Head of caudate nucleus (tissue), 42 donors: Measurements from ENCODE around the gene NELFB.

Experiments
- DNase-seq, 42 donors: peaks; one replicate each; pipeline versions ENCODE4 v3.0.0 to v3.0.0-alpha.2; 2020 to 2021; ENCODE audit warnings: mixed read lengths in 7 of 42
- intact Hi-C: fragments of 100-400 bp; cut with DNase I; formaldehyde crosslinking; loops from one replicate; pipeline ENCODE4 v1.15.0; 2022

The NELFB gene

GRCh38 chr9:137295238-137295811 is 40.2 kb downstream of the NELFB start:
- peak in 5 of 42 donors; percentile 31 to 63 (median 59) for DNase-seq
- intact Hi-C loops = loop anchor here (10.0 kb wide), 1 partner anchor 229 kb away; no protein-coding TSS in a partner anchor

DNA sequence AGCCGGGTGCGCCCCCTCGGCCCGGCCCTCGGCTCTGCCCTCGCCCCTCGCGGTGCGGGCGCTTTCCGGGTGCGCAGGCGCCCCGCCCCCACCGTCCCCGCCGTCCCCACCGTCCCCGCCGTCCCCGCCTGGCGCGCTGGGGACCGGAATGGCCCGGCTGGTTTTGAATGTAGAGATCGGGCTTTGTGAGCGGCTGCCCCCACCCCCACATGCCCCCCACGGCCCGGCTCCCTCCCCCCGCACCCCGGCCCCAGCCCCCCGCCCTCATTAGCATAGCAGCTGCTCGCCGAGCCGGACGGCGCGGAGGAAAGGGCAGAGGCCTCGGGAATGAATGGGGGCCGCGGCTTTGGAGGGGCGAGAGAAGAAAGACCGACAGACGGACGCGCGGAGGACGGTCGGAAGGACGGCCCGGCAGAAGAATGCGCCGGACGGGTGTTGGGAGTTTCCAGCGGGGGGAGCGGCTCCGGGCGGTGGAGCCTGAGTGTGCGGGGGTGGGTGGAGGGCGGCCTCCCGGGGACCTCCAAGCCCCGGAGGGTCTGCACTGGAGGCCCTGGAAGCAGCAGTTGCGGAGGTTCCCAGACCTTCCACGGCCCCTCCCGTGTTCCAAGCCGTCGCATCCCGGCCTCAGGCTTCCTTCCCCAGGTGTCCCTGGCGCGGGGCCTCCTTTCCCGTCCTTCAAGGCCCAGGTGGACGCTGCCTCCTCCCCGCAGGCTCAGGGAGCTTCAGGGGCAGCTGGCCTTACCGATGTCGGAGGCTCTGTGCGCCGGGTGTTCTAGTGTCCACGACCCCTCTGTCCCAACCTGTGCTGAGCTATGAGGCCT is 40.9 kb downstream of the NELFB start:
- peak in 1 of 42 donors; percentile 13 for DNase-seq
- intact Hi-C loops = loop anchor here (10.0 kb wide), 1 partner anchor 229 kb away; no protein-coding TSS in a partner anchor

GRCh38 chr9:137296670-137297664 is 41.8 kb downstream of the NELFB start:
- DNase-seq = peak in 2 of 42 donors; percentile 15 to 50
- intact Hi-C loops = loop anchor here (10.0 kb wide), 1 partner anchor 228 kb away; no protein-coding TSS in a partner anchor

DNA sequence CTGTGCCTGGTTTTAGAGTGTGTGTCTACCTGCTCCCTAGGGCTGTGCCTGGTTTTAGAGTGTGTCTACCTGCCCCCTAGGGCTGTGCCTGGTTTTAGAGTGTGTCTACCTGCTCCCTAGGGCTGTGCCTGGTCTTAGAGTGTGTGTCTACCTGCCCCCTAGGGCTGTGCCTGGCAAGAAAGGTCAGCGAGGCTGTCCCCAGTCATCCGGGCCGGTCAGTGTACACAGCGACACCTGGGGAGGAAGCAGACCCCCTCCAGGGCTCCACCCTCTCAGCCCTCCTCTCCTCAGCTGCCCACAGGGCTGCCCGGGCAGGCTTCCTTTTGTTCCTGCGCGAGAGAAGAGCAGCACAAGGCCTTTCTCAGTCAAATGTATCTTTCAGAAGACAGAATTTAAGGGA is 42.8 kb downstream of the NELFB start:
- DNase-seq = no peak
- intact Hi-C loops = loop anchor here (10.0 kb wide), 1 partner anchor 227 kb away; no protein-coding TSS in a partner anchor

DNA sequence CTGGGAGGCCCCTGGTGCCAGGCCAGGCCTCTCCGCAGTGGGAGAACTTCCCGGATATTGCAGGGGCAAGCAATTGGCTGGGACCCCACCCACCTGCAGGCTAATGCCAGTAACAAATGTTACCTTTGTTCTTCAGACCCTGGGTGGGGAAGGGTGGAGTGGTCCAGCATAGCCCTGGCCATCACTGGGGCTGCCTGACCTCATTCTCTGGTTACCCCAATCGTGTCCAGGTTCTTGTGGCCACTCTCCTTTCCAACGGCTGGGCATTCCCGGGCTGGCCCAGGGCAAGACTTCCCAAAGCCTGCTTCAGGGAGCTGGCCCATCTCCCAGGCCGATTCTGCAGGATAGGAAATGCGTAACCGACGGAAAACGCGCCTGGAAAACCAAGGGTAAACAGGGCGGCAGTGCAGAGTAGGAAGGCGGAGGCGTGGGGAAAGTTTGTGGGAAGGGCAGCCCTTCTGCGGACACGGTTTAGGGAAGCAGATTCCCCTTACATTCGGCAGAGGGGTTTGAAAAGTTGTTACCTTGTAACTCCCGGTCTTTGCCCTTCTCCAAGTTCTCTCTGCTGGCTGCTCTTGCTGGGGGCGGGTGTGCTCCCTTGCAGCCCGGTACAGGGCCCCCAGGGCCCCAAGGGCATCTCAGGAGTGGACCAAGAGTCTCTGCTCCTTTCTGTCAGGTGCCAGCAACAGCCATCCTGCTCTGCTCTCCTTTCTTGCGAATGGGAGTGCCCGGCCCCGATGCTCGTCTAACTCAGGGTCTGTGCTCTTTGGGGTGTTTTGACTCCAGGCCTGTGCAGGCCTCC is 43.5 kb downstream of the NELFB start:
- DNase-seq = peak in 5 of 42 donors; percentile 30 to 59 (median 53)
- intact Hi-C loops = loop anchor here (10.0 kb wide), 1 partner anchor 226 kb away; no protein-coding TSS in a partner anchor

GRCh38 chr9:137299203-137299565 is 44.1 kb downstream of the NELFB start:
- intact Hi-C loops = loop anchor here (10.0 kb wide), 1 partner anchor 226 kb away; no protein-coding TSS in a partner anchor
- DNase-seq = peak in 1 of 42 donors; percentile 12

GRCh38 chr9:137299938-137300337 is 44.8 kb downstream of the NELFB start:
- DNase-seq = peak in 15 of 42 donors; percentile 20 to 72 (median 55)

GRCh38 chr9:137300567-137301080 is 45.5 kb downstream of the NELFB start:
- intact Hi-C loops = loop anchor here (10.0 kb wide), 1 partner anchor 124 kb away; the partner anchor contains the start of genes EXD3 and NOXA1
- peak in 5 of 42 donors; percentile 38 to 53 (median 46) for DNase-seq

More at GRCh38 chr9:137299938-137300337, 44.8 kb downstream of the NELFB start:
- intact Hi-C loops = loop anchor here (10.0 kb wide), 2 partner anchors 125 to 225 kb away; partner anchors contain the start of genes EXD3 and NOXA1

DNA sequence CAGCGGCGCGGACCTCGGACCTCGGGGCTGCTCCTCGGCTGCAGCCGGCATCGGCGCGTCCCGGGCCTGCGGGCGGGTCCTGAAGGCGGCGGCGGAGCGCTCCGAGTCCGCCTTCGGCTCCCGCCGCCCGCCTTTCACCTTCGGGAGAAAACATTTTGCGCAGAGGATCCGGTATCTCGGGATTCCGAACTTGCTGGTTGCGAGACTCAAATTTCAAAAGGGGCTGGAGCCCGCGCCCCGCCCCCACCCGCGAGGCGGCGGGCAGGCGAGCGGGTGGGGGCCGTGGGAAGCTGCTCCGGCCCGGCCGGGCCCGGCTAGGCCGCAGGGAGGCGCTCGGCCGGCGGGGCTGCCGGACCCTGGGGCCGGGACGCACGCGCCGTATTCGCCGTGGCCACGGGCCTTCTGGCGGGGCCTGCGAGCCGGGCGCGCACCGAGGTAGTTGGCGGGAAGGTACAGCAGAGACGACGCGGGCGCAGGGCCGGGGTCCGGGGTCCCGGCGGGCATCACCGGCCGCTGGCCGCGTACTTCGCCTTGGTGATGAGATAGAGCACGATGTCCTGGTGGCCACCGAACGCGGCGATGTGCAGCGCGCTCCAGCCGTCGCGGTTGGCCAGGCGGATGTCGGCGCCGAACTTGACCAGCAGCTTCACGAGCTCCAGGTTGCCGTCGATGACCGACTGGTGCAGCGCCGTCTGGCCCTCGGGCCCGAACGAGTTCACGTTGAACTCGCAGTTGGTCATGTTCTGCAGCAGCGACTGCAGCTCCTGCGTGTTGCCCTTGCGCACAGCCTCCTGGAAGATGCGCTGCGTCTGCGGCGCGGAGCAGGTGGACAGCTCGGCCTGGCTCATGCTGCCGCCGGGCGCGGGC is 46.2 kb downstream of the NELFB start:
- intact Hi-C loops = loop anchor here (10.0 kb wide), 1 partner anchor 123 kb away; the partner anchor contains the start of genes EXD3 and NOXA1
- DNase-seq = peak in 1 of 42 donors; percentile 46

DNA sequence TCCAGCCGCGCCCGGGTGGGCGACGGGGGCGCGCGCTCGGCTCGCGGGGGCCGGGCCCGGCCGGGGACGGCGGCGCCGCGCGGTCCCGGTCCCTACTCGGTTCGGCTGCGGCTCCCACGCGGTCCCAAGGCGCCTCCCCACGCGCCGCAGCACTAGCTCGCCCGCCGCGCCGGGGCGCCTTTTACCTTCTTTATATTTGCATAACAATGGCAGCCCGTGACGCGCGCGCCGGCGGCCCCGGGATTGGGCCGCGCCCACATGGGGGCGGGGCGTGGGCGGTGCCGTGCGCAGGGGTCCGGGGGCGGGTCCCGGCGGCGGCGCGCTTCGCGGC is 47.0 kb downstream of the NELFB start, which contains the start of gene NRARP:
Gene NRARP (minus strand): TSS at position 154 of the 331 bp plus-strand sequence. CDS start 343 bp downstream, outside the sequence.
- intact Hi-C loops = loop anchor here (10.0 kb wide), 1 partner anchor 123 kb away; the partner anchor contains the start of genes EXD3 and NOXA1
- peak; percentile 84 to 96 (median 93) for DNase-seq

- no peak for DNase-seq
- intact Hi-C loops = loop anchor here (10.0 kb wide), 1 partner anchor 122 kb away; the partner anchor contains the start of genes EXD3 and NOXA1
Measured at GRCh38 chr9:137302449-137303150, 47.5 kb downstream of the NELFB start.

GRCh38 chr9:137303151-137303892 is 48.2 kb downstream of the NELFB start:
- no peak for DNase-seq
- intact Hi-C loops = loop anchor here (10.0 kb wide), 1 partner anchor 121 kb away; the partner anchor contains the start of genes EXD3 and NOXA1

- DNase-seq = peak in 17 of 42 donors; percentile 8 to 75 (median 55)
- intact Hi-C loops = loop anchor here (10.0 kb wide), 1 partner anchor 121 kb away; the partner anchor contains the start of genes EXD3 and NOXA1
Measured at GRCh38 chr9:137303893-137304382, 48.8 kb downstream of the NELFB start.

DNA sequence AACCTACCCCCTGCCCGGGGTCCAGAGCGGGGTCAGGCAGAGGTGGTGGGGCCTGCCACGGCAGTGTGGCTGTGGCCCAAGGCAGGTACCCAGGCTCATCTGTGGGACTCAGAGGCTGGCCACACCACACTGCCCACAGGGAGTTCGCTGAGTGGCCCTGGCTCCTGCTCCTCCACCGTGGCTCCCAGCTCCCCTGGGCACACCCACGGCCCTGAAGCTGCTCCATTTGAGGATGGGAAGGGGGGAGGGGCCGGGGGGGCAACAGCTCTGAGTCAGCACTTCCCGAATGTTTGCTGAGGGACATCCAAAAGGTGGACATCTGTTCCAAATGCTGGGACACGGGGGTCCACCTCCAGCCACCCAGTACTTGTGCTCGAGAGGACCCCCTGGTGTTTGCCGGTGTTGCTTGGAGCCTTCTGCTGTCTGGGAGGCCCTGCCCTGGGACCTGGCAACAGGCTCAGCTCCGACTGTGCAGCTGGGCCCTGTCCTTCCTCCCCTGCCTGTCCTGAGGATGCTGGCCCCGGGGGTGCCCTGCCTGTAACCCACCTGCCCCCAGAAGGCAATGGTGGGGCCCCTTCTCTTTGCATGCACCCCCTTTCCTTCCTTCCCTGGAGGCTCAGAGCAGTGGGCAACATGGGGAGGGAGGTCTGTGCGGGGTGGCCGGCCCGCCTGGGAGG is 49.4 kb downstream of the NELFB start:
- peak in 2 of 42 donors; percentile 11 to 12 for DNase-seq
- intact Hi-C loops = loop anchor here (10.0 kb wide), 1 partner anchor 120 kb away; the partner anchor contains the start of genes EXD3 and NOXA1
